Endothelial cell of umbilical vein (primary cell): Measurements from ENCODE around the gene TMEM120B. TPM values are rescaled to one million over a fixed set of nuclear protein-coding genes. Genes with fewer than 3 reads are reported as not detected.
"Not testable (repeated sequence)": the region's sequence is repeated elsewhere in the genome, so short reads cannot be mapped to it uniquely, and the experiment has no call there.

Experiments used
- BruUV-seq: library from RNA; stranded (reverse); fragments of 400-500 nt; replicated peaks from 2 replicates; lab custom pipeline; 2021; lab: Mats Ljungman, UMichigan
- CTCF ChIA-PET: fragments of 300-600, 350-600 bp; sonication (Branson Sonifier 250); formaldehyde crosslinking; loops from one replicate; lab custom pipeline; 2021; ENCODE audit warnings: antibody characterized with exemption, inconsistent platforms; lab: Charles Lee
- POLR2A ChIA-PET: fragments of 300-600, 350-600 bp; sonication (Branson Sonifier 250); formaldehyde crosslinking; loops from one replicate; lab custom pipeline; 2021; ENCODE audit warnings: antibody characterized with exemption, inconsistent platforms; lab: Charles Lee
- DNase-seq: peaks from one replicate; pipeline ENCODE4 v3.0.0-alpha.2; 2011; ENCODE audit warnings: low read depth, low spot score
- FAIRE-seq: peaks from 2 replicates; lab custom pipeline; 2011; peaks lifted over from hg19 to GRCh38; lab: Jason Lieb, UNC
- H2AFZ ChIP-seq: 2 replicates; pipeline ENCODE4 v1.6.0; 2012; ENCODE audit warnings: low read depth, low read length, control low read depth, inconsistent platforms
- H3K27ac ChIP-seq: 2 replicates; pipeline ENCODE4 v1.5.1; 2011; ENCODE audit warnings: low read depth, mild to moderate bottlenecking, control low read depth, low read length, moderate library complexity; ENCODE audit not compliant: insufficient read depth
- H3K27me3 ChIP-seq, 2 experiments: 2 replicates each; pipeline versions ENCODE4 v1.6.0 to v1.6.1; 2011; ENCODE audit warnings: low read length in 2 of 2, mixed read lengths in 1 of 2; ENCODE audit not compliant: control insufficient read depth in 2 of 2, insufficient read depth in 2 of 2
- H3K36me3 ChIP-seq, 2 experiments: 2 replicates in 1 of 2; 3 replicates in 1 of 2; pipeline ENCODE4 v1.5.1; 2011; ENCODE audit warnings: low read length in 2 of 2, mild to moderate bottlenecking in 1 of 2, moderate library complexity in 1 of 2; ENCODE audit not compliant: control insufficient read depth in 2 of 2, insufficient read depth in 2 of 2; ENCODE audit errors: extremely low read depth in 1 of 2
- H3K4me1 ChIP-seq: 3 replicates; pipeline ENCODE4 v1.5.1; 2011; ENCODE audit warnings: mild to moderate bottlenecking, low read length; ENCODE audit not compliant: control insufficient read depth, insufficient read depth; ENCODE audit errors: extremely low read depth
- H3K4me2 ChIP-seq: 2 replicates; pipeline ENCODE4 v1.6.1; 2011; ENCODE audit warnings: low read length, control low read depth, mixed read lengths; ENCODE audit not compliant: insufficient read depth
- H3K4me3 ChIP-seq, 3 experiments: fragments of 200-600 bp in 1 of 3; sonication (generic), shearing (Covaris generic) in 1 of 3; replicated peaks in 1 of 3; 2 replicates each; pipeline ENCODE4 v1.5.1; 2011 to 2016; ENCODE audit warnings: control low read depth in 3 of 3, low read length in 3 of 3, mild to moderate bottlenecking in 2 of 3, inconsistent platforms in 1 of 3, low read depth in 1 of 3, moderate library complexity in 1 of 3; ENCODE audit not compliant: insufficient read depth in 1 of 3
- H3K79me2 ChIP-seq: 2 replicates; pipeline ENCODE4 v1.6.0; 2012; ENCODE audit warnings: low read length, inconsistent platforms; ENCODE audit not compliant: control insufficient read depth, insufficient read depth
- H3K9ac ChIP-seq: replicated peaks from 2 replicates; pipeline ENCODE3; 2011; ENCODE audit warnings: low read length, control low read depth; ENCODE audit not compliant: insufficient read depth; ENCODE audit errors: extremely low read depth
- H3K9me1 ChIP-seq: replicated peaks from 3 replicates; pipeline ENCODE4 v1.6.0; 2011; ENCODE audit warnings: mild to moderate bottlenecking, low read length; ENCODE audit not compliant: control insufficient read depth, insufficient read depth; ENCODE audit errors: extremely low read depth
- H3K9me3 ChIP-seq: replicated peaks from 2 replicates; pipeline ENCODE4 v1.5.1; 2012; ENCODE audit warnings: low read length, inconsistent platforms; ENCODE audit not compliant: control insufficient read depth, insufficient read depth
- H4K20me1 ChIP-seq: replicated peaks from 2 replicates; pipeline ENCODE3; 2011; ENCODE audit warnings: mild to moderate bottlenecking, low read length; ENCODE audit not compliant: control insufficient read depth, insufficient read depth; ENCODE audit errors: extremely low read depth
- dilution Hi-C: fragments of 300-500 bp; cut with MboI; formaldehyde crosslinking; loops from one replicate; pipeline ENCODE4 v1.15.0; 2019; ENCODE audit warnings: low sequenced_read_pairs; ENCODE audit not compliant: extremely low pct_ligation_motif_present
- intact Hi-C: fragments of 100-400 bp; cut with micrococcal nuclease; formaldehyde crosslinking; loops from one replicate; pipeline ENCODE4 v1.10.0; 2022
- polyA plus RNA-seq, 4 experiments: library from polyadenylated mRNA; depleted of rRNA in 3 of 4; stranded (reverse) in 3 of 4; unstranded in 1 of 4; fragments of >200 nt; gene quantifications; 2 replicates each; pipeline versions ENCODE4 v1.2.1 to v1.2.3, GENCODE V29; 2011 to 2012; ENCODE audit warnings: missing spikeins in 1 of 4
- total RNA-seq: library from RNA; stranded (reverse); gene quantifications from 2 replicates; pipeline ENCODE4 v1.2.3, GENCODE V29; 2021
- TF ChIP-seq, protein P1 (sequence below), 2 donors: IDR thresholded peaks; 1 replicate in 1 of 2; 2 replicates in 1 of 2; pipeline ENCODE4 v1.5.1; 2011; ENCODE audit warnings: low read length in 2 of 2, mild to moderate bottlenecking in 2 of 2, moderate library complexity in 2 of 2, control low read depth in 1 of 2, inconsistent platforms in 1 of 2, low read depth in 1 of 2; ENCODE audit not compliant: insufficient read depth in 1 of 2; ENCODE audit errors: extremely low read depth in 1 of 2

Gene TMEM120B
- total and polyA plus RNA-seq, 2 donors (not counting 3 experiments of a cell fraction or from before 2014, with no cell fraction given), result 10.4 to 12.8 TPM

DNA sequence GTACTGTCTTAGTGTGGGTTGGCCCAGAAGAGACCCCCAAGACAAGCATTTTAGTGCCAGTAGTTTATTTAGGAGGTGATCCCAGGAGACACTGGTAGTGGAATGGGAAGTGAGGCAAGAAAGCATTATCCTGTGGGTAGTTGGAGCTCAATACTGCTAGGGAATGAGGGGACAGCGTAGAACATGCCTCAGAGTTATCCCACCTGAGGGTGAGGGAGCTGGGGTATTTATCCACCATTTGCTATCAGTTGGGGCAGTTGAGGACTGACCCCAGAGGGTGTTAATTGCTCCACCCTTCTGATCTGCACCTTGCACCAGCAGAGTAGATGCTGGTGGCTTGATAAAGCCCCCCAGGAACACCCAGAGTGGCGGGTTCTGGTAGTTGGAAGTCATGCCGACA is 43.0 kb downstream of the TMEM120B start:
- no peaks in the 10 kb centered on the region for H3K9me3 ChIP-seq
- no TSS peak for BruUV-seq
- POLR2A ChIA-PET, result no interaction called here
- CTCF ChIA-PET, result interaction anchor here (0.5 kb wide), 1 partner anchor 34 kb away, joined by 4 read pairs; no protein-coding TSS in a partner anchor
- TF ChIP-seq, protein P1, sequence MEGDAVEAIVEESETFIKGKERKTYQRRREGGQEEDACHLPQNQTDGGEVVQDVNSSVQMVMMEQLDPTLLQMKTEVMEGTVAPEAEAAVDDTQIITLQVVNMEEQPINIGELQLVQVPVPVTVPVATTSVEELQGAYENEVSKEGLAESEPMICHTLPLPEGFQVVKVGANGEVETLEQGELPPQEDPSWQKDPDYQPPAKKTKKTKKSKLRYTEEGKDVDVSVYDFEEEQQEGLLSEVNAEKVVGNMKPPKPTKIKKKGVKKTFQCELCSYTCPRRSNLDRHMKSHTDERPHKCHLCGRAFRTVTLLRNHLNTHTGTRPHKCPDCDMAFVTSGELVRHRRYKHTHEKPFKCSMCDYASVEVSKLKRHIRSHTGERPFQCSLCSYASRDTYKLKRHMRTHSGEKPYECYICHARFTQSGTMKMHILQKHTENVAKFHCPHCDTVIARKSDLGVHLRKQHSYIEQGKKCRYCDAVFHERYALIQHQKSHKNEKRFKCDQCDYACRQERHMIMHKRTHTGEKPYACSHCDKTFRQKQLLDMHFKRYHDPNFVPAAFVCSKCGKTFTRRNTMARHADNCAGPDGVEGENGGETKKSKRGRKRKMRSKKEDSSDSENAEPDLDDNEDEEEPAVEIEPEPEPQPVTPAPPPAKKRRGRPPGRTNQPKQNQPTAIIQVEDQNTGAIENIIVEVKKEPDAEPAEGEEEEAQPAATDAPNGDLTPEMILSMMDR (IDR thresholded peaks at IDR 0.05; ENCODE audit: extremely low read depth in 1 of 2, insufficient read depth in 1 of 2, low read depth in 1 of 2, low read length in 2 of 2), result no peak
- no peak overlapping the region for H3K4me3 ChIP-seq
- no peaks in the 10 kb centered on the region for H3K27me3 ChIP-seq
- no peaks in the 10 kb centered on the region for H4K20me1 ChIP-seq
- no peaks in the 10 kb centered on the region for H3K9me1 ChIP-seq
- no peak overlapping the region for H3K9ac ChIP-seq
- peaks cover 4% of the 10 kb centered on the region for H3K4me1 ChIP-seq
- intact Hi-C loops, result no loop called here
- no peak for DNase-seq
- H3K36me3 ChIP-seq, result no peaks in the 10 kb centered on the region
- no peak overlapping the region for H2AFZ ChIP-seq
- no peak overlapping the region for H3K4me2 ChIP-seq
- H3K79me2 ChIP-seq, result no peaks in the 10 kb centered on the region
- dilution Hi-C loops, result no loop called here
- no peak overlapping the region for H3K27ac ChIP-seq
- no peak for FAIRE-seq

DNA sequence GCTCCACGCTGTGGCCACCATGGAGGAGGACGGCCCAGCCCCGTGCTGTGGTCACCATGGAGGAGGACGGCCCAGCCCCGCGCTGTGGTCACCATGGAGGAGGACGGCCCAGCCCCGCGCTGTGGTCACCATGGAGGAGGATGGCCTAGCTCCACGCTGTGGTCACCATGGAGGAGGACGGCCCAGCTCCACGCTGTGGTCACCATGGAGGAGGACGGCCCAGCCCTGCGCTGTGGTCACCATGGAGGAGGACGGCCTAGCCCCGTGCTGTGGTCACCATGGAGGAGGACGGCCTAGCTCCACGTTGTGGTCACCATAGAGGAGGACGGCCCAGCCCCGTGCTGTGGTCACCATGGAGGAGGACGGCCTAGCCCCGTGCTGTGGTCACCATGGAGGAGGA is 46.0 kb downstream of the TMEM120B start:
- POLR2A ChIA-PET, dilution Hi-C loops, H2AFZ ChIP-seq, H3K9ac ChIP-seq, H3K4me2 ChIP-seq, H3K9me3 ChIP-seq, DNase-seq, BruUV-seq, FAIRE-seq, H4K20me1 ChIP-seq, H3K27me3 ChIP-seq, H3K27ac ChIP-seq, H3K4me3 ChIP-seq, H3K4me1 ChIP-seq, intact Hi-C loops, H3K79me2 ChIP-seq, H3K9me1 ChIP-seq, H3K36me3 ChIP-seq: not testable (repeated sequence)
- CTCF ChIA-PET, result interaction anchor here (1.6 kb wide), 1 partner anchor 46 kb away, joined by 4 read pairs; the partner anchor contains the start of gene TMEM120B
